NCI-H1694 (cell line): Measurements from ENCODE around the gene C1orf198.

Experiments used
- DNase-seq: peaks from one replicate; lab custom pipeline; 2025; lab: John Stamatoyannopoulos, UW

Gene C1orf198

GRCh38 chr1:230808281-230808872 lies 59.9 kb downstream of the C1orf198 start:
- no peak for DNase-seq

GRCh38 chr1:230807561-230808280 lies 60.6 kb downstream of the C1orf198 start:
- no peak for DNase-seq

- DNase-seq, result no peak
These were observed 61.3 kb downstream of the C1orf198 start for GRCh38 chr1:230807029-230807428.

GRCh38 chr1:230806552-230806951 lies 61.8 kb downstream of the C1orf198 start:
- no peak for DNase-seq

- DNase-seq, result no peak
These were observed 63.9 kb downstream of the C1orf198 start for GRCh38 chr1:230804396-230804795.

GRCh38 chr1:230800891-230801840 lies 67.2 kb downstream of the C1orf198 start:
- DNase-seq, result no peak

GRCh38 chr1:230798491-230798890 lies 69.8 kb downstream of the C1orf198 start:
- DNase-seq, result no peak

- DNase-seq, result peak; percentile 70
These were observed 70.4 kb downstream of the C1orf198 start for GRCh38 chr1:230797942-230798365.

- DNase-seq, result no peak
These were observed 70.9 kb downstream of the C1orf198 start for GRCh38 chr1:230797376-230797920.

- no peak for DNase-seq
These were observed 71.7 kb downstream of the C1orf198 start for GRCh38 chr1:230796626-230797025.

GRCh38 chr1:230794871-230795605 lies 73.3 kb downstream of the C1orf198 start:
- no peak for DNase-seq

GRCh38 chr1:230794431-230794830 lies 73.9 kb downstream of the C1orf198 start:
- DNase-seq, result peak; percentile 84

- DNase-seq, result no peak
These were observed 74.9 kb downstream of the C1orf198 start for GRCh38 chr1:230793463-230793745.

- no peak for DNase-seq
These were observed 75.4 kb downstream of the C1orf198 start for GRCh38 chr1:230792691-230793462.

GRCh38 chr1:230791986-230792564 lies 76.2 kb downstream of the C1orf198 start:
- DNase-seq, result no peak

- DNase-seq, result no peak
These were observed 78.3 kb downstream of the C1orf198 start for GRCh38 chr1:230790026-230790425.

GRCh38 chr1:230788561-230789275 lies 79.6 kb downstream of the C1orf198 start:
- no peak for DNase-seq

GRCh38 chr1:230787471-230787870 lies 80.8 kb downstream of the C1orf198 start:
- DNase-seq, result no peak
